D721Med (cell line): ENCODE results near the gene CD6.

Source experiments
- DNase-seq: peaks from one replicate; pipeline ENCODE4 v3.0.0; 2011; ENCODE audit warnings: low spot score; ENCODE audit not compliant: insufficient read length
- FAIRE-seq: peaks from 2 replicates; lab custom pipeline; 2011; peaks lifted over from hg19 to GRCh38; lab: Jason Lieb, UNC
- CTCF ChIP-seq: IDR thresholded peaks from 2 replicates; pipeline ENCODE4 v1.5.1; 2012; ENCODE audit warnings: mild to moderate bottlenecking, control low read depth; ENCODE audit not compliant: insufficient read depth; ENCODE audit errors: missing control alignments

CD6 gene

GRCh38 chr11:61023086-61023965 is 51.8 kb downstream of the CD6 start:
- DNase-seq = no peak
- TF ChIP-seq CTCF = no peak
- no peak for FAIRE-seq

- FAIRE-seq (no peak), DNase-seq (no peak)
- TF ChIP-seq CTCF = no peak
These were observed 52.5 kb downstream of the CD6 start for GRCh38 chr11:61023966-61024295.

GRCh38 chr11:61024938-61025820 is 53.7 kb downstream of the CD6 start:
- FAIRE-seq = no peak
- no peak for DNase-seq
- TF ChIP-seq CTCF = no peak

- FAIRE-seq = no peak
- no peak for DNase-seq
- TF ChIP-seq CTCF = no peak
These were observed 54.3 kb downstream of the CD6 start for GRCh38 chr11:61025821-61026120.

- TF ChIP-seq CTCF = no peak
- DNase-seq (no peak), FAIRE-seq (no peak)
These were observed 54.9 kb downstream of the CD6 start for GRCh38 chr11:61026121-61027031.

- TF ChIP-seq CTCF = no peak
- no peak for FAIRE-seq
- DNase-seq = no peak
These were observed 55.8 kb downstream of the CD6 start for GRCh38 chr11:61027141-61027840.
